ENCODE measurements around the gene NMUR2.

The NMUR2 gene, protein sequence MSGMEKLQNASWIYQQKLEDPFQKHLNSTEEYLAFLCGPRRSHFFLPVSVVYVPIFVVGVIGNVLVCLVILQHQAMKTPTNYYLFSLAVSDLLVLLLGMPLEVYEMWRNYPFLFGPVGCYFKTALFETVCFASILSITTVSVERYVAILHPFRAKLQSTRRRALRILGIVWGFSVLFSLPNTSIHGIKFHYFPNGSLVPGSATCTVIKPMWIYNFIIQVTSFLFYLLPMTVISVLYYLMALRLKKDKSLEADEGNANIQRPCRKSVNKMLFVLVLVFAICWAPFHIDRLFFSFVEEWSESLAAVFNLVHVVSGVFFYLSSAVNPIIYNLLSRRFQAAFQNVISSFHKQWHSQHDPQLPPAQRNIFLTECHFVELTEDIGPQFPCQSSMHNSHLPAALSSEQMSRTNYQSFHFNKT

DNA sequence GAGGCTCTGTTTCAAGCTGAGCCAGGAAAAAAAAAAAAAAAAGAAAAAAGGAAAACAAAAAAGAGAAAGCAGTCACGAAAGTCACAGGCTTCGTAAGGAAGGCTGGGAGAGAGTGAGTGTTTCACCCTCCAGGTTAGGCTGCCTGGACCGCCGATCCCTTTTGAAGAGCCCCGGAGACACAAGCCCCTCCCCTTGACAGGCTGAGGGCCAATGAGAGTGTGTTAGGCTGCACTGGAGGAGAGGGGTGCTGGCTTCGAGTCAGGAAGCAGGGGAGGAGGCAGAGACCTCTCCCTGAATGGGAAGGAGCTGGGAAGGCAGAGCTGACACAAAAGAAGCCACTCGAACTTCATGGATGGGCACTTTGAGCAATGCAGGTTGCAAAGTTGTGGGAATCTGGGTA lies at the start of gene NMUR2:
TSS of gene NMUR2 (minus strand) at position 135 of the 400 bp plus-strand sequence. CDS start 166 bp downstream, outside the sequence.
- peak; percentile 65 for DNase-seq (ENCODE audit: low spot score)

DNA sequence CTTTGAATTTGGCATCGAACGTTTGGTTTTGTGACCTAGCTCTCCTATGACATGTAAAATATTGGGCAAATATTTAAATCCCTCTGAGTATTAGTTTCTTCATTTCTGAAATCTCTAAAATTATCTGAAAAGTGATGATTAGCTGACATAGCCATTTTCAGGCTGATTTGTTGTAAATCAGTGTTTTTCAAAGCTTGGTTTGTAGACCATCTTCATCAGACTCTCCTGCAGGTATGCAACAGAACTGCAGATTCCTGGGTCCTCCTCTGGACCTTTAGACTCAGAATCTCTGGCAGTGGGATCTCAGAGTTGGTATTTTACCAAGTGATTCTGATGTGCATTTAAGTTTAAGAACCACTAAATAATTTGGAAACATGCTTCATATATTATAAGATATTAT lies 38.9 kb upstream of the NMUR2 start:
- DNase-seq (ENCODE audit: low spot score) = no peak

DNA sequence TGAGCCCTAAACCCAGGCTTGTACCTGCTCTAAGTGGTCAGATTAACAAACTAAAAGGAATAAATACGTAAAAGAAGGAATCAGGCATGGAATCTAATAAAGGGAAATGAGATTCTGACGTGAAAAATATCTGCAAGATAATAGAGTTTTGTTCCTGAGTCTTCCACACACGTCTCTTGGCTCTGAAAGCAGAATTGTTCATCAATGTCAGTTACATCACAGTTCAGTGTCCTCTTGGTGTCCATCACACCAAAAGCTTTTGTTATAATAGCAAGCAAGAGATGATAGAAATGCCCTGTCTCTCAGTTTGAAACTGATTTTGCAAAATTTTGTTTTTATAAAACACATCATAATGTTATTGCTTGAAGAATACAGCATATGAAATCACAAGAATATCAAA lies 34.7 kb upstream of the NMUR2 start:
- no peak for DNase-seq (ENCODE audit: low spot score)

DNA sequence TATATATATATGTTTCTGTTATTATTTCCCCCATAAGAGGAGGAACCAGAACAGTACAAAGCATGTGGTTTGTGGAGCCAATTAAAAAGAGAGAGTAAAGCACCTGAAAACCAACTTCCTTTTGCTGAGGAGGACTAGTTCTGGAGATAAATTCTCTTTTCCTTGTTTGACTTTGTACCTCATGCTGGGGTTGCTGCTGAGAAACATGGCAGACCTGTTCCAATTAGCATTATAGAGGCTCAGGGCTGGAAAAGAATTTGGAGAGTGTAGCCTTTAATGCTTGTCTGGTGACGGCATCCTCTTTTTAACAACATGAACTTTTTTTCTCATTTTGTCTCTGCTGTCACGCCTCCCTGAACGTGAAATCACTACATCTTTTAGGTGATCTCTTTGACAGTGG lies 32.8 kb upstream of the NMUR2 start:
- no peak for DNase-seq (ENCODE audit: low spot score)

DNA sequence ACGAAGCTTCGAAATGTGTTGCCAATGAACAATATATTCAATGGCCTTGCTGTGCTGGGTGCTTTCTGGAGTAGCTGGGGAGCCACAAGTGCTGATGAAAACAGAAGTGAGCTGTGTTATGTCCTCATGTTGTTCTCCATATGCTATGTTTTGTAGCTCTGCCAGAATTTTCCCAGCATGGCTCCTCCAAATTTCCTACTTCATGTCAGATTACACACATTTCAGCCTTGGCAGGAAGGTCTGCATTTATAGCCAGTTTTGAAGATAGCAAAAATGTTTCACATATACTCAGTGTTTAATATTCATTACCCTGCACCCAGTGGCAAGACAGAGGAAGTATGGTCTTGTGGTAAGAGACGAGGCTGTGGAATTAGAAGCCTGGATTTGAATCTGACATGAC lies 22.6 kb upstream of the NMUR2 start:
- no peak for DNase-seq (ENCODE audit: low spot score)

DNA sequence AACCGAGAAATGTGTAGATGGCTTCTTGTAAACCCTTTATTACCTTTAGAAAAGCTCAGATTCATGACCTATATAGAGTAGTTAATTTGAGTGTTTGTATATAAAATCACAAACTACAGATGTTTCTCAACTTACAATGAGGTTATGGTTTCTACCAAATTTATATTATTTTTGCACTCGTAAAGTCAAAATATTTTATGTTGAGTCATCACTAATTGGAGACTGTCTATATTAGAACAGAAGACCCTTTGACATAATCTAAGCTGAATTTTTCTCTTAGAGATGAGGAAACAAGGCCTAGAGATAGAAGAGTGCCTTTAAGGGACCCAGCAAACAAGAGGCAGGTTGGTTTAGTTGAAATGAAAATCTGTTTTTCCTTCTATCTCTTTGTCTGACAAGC lies 20.0 kb upstream of the NMUR2 start:
- DNase-seq (ENCODE audit: low spot score) = no peak

DNA sequence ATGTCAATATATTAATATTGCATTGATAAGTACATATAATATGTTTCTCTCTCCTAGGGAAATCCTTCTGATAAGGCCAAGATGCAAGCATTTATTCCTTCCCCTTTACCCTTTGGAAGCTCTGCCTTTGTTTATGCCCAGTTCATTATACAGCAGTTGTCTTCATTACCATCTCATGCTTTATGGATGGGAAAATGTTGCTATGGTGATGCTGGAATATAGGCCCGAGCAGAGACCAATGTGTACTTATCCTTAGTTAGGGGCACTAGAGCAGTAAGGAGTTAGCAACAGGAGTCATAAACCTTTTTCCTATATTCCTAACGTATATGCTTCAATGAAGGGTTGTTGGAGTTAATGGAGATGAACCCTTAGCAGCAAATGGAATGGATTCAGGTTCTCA lies 19.4 kb upstream of the NMUR2 start:
- no peak for DNase-seq (ENCODE audit: low spot score)

DNA sequence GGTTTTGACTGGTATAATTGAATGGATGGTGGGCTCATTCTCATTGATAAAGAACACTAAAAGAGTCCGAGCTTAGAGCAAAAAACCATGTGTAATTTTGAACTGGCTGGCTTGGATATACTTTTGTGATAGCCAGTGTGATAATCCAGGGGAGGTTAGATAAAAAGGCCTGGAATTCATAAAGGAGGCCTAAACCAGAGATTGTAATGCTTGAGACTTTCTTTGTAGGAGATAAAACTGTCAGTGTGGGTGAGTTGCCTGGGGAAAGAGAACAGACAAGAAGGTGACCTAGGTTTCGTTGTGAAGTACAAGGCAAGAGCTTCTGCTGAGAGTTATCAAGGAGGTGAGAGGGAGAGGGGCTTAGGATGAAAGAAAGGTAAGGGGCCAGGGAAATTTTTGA lies 17.0 kb upstream of the NMUR2 start:
- no peak for DNase-seq (ENCODE audit: low spot score)

DNA sequence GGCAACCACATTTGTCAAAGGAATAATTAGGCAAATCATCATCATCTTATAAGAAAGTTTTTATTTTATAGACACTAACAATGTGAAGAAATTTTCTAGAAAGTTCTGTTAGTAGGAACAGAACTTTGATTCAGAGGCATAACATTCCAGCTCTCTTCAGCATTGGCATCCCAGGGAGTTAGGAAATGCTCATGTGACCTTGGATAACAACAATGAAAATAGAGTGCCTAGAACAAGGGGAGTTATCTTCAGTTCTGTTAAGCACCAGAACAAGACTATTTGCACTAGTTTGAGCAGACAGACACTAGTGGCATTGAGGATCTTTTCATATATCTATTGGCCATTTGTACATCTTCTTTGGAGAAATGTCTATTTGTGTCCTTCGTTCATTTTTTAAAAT lies 7.0 kb upstream of the NMUR2 start:
- no peak for DNase-seq (ENCODE audit: low spot score)

DNA sequence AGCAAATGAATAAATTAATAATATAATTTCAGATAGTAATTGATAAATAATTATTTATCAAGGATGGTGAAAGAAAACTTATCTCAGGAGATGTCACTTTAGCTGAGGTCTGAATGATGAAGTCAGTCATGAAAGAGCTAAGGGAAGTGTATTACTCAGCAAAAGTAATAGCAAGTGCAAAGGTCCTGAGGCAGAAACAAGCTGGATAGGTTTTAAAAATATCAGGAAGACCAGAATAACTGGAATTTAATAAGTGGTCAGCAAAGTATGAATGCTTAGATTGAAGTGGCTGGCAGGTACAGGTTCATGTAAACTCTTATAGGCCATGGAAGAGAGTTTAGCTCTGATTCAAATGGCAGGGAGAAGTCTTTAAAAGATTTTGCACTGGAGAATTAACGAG lies 1.0 kb upstream of the NMUR2 start:
- no peak for DNase-seq (ENCODE audit: low spot score)

DNA sequence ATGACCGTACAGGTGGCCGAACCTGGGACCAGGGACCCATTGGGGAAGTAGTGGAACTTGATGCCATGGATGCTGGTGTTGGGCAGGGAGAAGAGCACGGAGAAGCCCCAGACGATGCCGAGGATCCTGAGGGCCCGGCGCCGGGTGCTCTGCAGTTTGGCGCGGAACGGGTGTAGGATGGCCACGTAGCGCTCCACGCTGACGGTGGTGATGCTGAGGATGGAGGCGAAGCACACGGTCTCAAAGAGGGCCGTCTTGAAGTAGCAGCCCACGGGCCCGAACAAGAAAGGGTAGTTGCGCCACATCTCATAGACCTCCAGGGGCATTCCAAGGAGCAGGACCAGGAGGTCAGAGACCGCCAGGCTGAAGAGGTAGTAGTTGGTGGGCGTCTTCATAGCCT lies 585 bp downstream of the NMUR2 start:
- DNase-seq (ENCODE audit: low spot score) = no peak

DNA sequence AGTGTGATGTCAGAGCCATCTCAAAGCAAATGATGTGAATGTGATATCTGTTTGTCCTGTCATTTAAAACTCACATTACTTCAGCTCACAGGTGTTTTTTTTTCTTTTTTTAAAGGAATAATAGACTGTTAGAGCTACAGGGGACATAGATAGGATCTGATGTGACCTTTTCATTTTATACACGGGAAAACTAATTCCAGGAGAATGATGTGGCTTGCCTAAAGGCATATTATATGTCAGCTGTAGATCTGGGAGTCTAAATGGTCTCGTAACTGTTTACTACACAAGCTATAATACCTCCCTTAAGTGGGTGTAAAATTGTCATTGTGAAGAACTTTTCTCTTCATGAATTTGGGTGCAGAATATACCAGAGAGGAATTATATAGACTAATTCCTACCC lies 2.0 kb downstream of the NMUR2 start:
- no peak for DNase-seq (ENCODE audit: low spot score)

DNA sequence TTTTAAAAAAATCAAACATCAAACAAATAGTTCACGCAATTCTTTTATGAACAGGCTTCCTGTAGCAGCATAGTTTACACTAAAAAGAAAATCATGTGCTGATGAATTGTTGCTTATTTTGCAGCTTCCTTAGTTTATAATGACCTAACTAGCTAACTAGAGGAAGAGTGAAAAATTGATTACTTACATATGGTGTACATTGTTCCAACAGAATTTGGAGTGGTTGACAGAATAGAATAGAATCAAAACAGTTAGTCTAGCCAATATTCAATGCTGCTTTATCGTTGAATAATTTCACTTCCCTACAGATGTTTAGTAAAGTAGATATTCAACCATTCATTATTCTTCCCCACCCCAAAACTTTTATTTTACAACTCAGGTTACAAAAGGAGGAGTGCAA lies 4.2 kb downstream of the NMUR2 start:
- DNase-seq (ENCODE audit: low spot score) = no peak

DNA sequence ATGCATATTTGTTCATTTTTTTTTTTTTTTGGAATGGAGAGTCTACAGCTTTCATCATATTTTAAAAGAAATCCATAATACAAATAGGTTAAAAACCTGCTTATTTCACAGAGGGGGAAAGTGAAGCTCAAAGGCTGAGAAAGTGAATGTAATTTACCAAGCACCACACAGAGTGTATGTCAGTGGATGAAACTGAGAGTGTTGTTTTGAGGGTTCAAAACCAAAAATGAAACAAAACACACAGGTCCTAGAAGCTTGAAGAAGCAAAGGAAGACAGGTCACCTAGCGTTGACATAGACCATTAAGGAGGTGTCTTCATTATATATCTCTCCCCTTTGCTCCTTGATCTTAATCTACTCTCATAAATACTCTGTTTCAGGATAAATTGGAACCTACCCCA lies 7.5 kb downstream of the NMUR2 start:
- DNase-seq (ENCODE audit: low spot score) = no peak

DNA sequence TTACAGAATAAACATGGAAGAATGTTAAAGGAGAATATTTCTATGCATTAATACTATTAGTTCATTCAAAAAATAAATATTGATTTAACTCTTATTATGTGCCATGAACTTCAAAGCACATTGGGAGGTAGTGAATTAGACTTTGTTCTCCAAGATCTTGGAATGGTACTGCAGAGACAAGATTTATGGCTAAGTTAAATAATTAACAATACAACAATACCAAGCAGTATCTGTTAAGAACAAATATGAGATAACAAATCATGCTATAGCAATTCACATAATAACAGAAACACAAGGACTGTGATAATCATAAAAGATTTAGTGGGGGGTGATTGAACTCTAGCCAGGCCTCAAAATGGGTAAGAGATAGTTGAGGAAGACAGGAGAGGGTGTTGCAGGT lies 11.6 kb downstream of the NMUR2 start:
- DNase-seq (ENCODE audit: low spot score) = no peak

DNA sequence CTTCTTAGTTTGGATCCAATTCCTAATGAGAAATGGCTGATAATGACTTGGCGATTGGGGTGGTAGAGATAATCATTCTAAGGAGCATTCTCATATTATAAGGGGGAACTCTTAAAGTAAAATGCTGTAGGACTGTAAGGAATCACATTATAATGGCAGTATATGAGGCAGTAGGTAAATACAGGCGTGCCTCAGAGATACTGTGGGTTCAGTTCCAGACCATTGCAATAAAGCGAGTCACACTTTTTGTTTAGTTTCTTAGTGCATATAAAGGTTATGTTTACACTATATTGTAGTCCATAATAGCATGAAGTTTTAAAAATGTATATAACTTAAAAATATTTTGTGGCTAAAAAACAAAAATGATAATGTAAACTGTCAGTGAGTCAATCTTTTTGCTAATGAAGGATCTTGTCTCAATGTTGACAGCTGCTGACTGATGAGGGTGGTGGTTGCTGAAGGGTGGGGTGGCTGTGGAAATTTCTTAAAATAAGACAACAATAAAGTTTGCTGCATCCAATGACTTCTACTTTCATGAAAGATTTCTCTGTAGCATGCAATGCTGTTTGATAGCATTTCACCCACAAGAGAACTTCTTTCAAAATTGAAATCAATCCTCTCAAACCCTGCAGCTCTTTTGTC lies 15.8 kb downstream of the NMUR2 start:
- no peak for DNase-seq (ENCODE audit: low spot score)

DNA sequence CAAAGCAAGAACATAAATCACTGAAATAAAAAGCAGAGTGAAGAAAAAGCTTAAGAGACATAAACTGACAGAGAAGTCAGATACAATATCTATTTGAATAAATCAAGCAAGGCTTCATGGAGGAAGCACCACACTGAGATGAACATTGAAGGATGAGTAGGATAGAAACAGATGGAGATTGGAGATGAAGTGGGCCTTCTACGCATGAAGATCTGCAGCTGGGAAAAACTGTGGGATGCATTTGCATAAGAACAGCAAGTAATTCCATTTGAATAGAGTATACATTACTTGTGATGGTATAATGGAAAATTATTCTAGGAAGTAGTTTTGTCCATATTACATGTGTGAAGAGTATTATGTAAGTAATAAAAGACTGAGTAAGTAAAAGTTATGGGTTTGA lies 16.5 kb downstream of the NMUR2 start:
- DNase-seq (ENCODE audit: low spot score) = no peak

DNA sequence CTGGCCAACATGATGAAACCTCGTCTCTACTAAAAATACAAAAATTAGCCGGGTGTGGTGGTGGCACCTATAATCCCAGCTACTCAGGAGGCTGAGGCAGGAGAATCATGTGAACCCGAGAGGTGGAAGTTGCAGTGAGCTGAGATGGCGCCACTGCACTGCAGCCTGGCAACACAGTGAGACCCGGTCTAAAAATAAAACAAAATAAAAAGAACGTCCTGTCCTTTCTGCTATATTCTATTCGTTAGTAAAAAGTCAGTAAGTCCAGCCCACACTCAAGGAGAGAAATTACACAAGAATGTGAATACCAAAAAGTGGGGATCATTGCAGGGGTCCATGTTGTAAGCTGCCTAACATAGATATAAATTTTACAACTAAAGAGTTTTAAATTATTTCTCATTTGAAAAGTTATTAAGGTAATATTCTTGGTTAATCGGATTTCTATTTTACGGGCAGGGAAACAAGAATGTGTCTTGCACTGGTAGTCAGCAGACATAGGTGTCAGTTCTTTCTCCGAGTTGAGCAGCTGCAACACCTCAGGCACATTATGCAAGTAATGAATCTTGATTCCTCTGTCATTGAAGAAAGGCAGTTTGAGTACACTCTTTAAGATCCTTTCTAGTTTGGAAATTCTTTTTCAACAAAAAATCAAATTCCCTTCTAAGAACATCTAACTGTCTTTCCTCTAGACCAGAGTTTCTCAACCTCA lies 24.5 kb downstream of the NMUR2 start:
- no peak for DNase-seq (ENCODE audit: low spot score)

DNA sequence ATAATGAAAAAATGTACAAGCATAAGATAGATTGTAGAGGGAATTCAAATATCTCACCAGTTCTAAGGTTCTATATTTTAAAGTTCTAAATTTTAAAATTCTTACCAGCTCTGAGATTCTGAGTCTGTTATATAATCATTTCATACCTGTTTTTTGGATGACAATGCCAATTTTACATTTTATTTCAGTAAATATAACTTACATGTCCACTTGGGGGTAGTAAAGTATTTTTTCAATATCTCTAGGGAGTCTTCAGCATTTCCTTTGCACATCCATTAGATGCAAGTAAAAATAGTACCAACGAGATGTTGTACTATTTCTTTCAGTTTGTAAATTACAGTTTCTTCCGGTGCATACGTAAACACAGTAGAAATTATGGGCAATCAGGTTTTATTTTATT lies 25.7 kb downstream of the NMUR2 start:
- DNase-seq (ENCODE audit: low spot score) = no peak

DNA sequence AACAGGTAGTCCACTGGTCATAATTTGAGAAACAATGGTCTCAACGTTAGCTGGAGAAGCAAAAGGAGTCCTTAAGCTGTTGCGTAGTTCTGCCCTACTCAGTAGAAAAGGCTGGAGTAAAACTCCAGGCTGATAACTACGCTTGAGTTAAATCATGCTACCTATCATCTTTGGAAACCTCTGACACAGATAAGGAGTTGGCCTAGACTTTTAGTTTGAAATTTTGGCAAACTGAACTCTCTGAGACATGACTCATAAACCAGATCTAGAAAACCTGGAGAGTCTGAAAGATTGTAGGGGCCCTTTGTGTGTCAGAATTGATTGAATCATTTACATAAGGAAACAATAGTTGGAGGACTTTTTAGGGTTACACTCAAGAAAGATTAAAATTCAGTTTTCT lies 26.3 kb downstream of the NMUR2 start:
- DNase-seq (ENCODE audit: low spot score) = no peak

DNA sequence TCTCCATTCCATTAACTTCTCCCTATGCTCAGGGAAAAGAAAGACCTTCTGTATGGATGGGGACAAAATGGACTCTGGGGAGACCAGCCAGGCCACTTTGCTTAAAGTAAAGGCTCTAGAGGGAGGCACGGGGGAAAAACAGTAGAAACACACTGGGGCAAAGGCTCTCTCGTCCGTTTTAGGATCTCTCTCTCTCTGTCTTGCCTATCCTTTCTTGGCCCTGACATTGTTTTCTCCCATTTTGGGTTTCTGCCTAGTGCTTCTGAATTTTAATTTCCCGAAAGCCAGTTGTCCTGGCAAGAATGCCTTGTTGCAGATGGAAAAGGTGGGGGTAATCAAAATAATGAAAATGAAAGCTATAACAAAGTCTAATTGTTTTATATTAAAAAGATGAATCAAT lies 28.2 kb downstream of the NMUR2 start:
- DNase-seq (ENCODE audit: low spot score) = no peak

DNA sequence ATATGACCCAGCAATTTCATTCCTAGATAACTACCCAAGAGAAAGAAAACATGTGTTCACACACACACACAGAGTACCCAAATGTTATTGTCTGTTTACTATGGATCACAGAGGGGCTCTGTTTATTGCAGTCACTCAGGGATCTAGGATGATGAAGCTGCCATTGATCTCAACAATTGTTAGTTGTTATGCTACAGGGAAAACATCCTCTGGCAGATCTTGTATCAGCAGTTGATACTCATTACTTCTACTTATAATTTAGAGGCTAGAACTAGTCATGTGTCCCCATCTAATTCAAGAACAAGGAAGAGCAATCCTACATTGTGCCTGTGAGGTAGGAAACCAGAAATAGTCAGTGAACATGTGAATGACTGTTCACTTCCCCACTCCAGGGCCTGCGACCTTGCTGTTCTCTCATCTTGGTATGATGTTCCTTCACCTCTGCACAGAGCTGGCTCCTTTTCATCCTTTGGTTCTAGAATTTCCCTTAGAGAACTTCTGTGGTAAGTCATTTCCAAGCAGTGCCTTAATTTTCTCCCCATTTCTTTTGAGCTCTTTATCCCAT lies 30.3 kb downstream of the NMUR2 start:
- DNase-seq (ENCODE audit: low spot score) = no peak

DNA sequence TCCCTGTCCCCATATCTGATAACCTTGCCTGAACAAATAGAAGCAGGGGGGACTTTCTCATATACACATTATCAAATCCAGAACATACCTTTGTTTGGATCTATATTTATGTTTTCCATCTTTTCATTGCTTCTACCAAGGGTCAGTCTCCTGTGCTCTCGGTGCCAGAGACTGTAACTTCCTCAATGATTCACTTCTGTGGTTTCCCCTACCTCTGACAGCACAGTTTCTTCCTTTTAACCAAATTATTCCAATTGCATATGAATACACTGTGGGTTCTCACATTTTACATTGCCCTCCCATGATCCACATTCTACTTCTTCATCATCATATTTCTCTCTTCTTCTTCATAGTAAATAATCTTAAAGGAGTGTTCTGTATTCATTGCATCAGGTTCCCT lies 32.2 kb downstream of the NMUR2 start:
- DNase-seq (ENCODE audit: low spot score) = no peak

Data from ecto neural progenitor cell (in vitro differentiated cells).